Gastroesophageal sphincter (tissue), 2 donors: Measurements from ENCODE around the gene GALNT9.

Source experiments
- EP300 ChIP-seq: sonication (generic); formaldehyde crosslinking; IDR thresholded peaks from one replicate; pipeline ENCODE4 v1.6.1; 2017; ENCODE audit warnings: antibody characterized with exemption, mild to moderate bottlenecking
- POLR2A ChIP-seq, 2 donors: fragments of 450-650 bp; IDR thresholded peaks; one replicate each; pipeline ENCODE4 v1.6.1; 2017; ENCODE audit warnings: antibody characterized with exemption in 2 of 2, mild to moderate bottlenecking in 2 of 2, moderate library complexity in 1 of 2
- POLR2AphosphoS5 ChIP-seq: sonication (generic); formaldehyde crosslinking; IDR thresholded peaks from one replicate; pipeline ENCODE4 v1.6.1; 2017; ENCODE audit warnings: antibody characterized with exemption

DNA sequence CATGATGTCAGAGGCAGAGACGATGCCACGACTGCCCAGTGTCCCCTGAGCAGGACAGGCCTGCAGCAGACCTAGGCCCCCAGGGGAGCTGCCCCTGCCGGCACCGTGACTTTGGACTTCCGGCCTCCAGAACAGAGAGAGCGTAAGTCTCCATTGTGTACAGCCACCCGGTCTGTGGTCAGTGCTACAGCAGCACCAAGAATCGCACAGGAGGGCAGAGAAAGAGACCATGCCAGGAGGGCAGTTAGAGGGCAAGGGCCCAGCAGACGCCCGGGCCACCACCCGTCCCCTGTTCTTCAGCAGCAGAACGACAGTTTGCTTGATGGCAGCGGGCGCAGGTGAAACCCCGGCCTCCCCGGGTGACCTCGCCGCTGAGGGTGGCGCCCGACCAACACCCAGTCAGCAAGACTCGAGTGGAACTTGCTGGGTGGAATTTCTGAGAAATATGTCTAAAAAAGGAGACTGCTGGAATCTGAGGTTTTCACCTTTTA lies 19.7 kb downstream of the GALNT9 start:
- no peak for TF ChIP-seq EP300
- no peak for TF ChIP-seq POLR2A (IDR thresholded peaks at IDR 0.05)
- no peak for TF ChIP-seq POLR2AphosphoS5
